Measurements from ENCODE around the gene NECAP2. TPM values are rescaled to one million over a fixed set of nuclear protein-coding genes. Genes with fewer than 3 reads are reported as not detected.
"Not testable (repeated sequence)": the region's sequence is repeated elsewhere in the genome, so short reads cannot be mapped to it uniquely, and the experiment has no call there.

The NECAP2 gene
- total RNA-seq, 1 donor from 2014 or later, result 162 TPM

DNA sequence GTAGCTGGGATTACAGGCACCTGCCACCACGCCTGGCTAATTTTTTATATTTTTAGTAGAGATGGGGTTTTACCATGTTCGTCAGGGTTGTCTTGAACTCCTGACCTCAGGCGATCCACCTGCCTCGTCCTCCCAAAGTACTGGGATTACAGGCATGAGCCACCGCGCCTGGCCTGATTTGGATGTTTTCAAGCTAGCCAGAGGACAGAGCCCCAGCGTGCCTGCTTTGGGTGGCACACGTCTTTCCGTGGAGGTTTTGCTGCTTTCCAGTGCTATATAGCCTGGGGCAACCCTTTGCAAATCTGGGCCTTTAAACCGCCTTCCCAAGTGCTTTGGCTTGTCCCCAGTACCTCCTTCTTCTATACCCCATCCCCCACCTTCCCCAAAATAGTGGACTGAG is 15.6 kb downstream of the NECAP2 start:
- not testable (repeated sequence) for DNase-seq (ENCODE audit: low read depth, low spot score)

DNA sequence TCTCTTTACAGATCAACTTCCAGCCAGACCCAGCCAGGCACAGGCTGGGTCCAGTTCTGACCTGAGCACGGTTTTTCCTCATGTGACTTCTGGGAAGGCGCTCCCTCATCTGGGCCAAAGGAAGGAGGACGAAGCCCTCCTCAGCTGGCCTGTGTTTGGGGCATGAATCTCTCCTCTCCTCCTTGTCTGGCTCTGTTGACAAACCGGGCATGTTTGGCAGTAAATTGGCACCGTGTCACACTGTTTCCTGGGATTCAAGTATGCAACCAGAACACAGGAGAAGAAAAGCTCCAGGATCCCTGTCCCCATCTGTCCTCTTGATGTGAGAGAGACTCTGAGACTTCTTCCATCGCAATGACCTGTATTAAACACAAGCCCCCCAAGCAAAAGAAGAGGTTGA is 18.3 kb downstream of the NECAP2 start:
- no peak for DNase-seq (ENCODE audit: low read depth, low spot score)

DNA sequence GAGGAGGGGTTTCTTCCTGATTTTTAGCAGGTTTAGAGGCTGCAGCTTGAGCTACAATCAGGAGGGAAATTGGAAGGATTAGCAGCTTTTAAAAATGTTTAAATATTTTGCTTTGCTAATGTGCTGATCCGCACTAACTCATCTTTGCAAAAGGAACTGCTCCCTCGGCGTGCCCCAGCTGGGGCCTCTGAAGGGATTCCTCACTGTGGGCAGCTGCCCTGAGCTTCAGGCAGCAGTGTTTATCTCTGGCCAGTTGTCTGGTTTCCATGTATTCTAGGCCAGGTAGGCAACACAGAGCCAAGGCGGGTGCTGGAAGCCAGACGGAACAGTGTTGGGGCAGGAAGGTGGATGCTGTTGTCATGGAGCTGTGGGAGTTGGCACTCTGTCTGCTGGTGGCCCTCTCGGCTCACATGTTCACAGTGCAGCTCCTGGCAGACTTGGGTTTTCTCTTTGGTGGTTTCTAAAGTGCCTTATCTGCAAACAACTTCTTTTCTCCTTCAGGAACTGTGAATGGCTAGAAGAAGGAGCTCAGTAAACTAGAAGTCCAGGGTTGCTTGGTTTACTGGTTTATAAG is 18.9 kb downstream of the NECAP2 start:
- DNase-seq (ENCODE audit: low read depth, low spot score), result no peak

GRCh38 chr1:16461681-16462080 is 21.2 kb downstream of the NECAP2 start:
- DNase-seq (ENCODE audit: low read depth, low spot score), result no peak

DNA sequence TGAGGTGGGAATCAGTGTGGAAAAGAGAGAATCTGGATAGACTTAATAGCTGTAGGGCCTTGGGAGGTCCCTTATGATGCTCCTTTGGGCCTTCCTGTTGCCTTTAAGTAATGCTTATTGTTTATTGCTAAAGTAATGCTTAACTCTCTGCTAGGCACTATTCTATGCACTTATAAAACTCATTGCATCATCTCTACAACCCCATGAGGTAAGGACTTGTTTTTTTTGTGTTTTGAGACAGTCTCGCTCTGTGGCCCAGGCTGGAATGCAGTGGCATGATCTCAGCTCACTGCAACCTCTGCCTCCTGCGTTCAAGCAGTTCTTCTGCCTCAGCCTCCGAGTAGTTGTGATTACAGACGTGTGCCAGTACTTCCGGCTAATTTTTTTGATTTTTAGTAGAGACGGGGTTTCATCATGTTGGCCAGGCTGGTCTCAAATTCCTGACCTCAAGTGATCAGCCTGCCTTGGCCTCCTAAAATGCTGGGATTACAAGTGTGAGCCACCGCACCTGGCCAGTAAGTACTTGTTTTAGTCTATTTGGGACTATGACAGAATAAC is 22.3 kb downstream of the NECAP2 start:
- DNase-seq (ENCODE audit: low read depth, low spot score), result no peak

DNA sequence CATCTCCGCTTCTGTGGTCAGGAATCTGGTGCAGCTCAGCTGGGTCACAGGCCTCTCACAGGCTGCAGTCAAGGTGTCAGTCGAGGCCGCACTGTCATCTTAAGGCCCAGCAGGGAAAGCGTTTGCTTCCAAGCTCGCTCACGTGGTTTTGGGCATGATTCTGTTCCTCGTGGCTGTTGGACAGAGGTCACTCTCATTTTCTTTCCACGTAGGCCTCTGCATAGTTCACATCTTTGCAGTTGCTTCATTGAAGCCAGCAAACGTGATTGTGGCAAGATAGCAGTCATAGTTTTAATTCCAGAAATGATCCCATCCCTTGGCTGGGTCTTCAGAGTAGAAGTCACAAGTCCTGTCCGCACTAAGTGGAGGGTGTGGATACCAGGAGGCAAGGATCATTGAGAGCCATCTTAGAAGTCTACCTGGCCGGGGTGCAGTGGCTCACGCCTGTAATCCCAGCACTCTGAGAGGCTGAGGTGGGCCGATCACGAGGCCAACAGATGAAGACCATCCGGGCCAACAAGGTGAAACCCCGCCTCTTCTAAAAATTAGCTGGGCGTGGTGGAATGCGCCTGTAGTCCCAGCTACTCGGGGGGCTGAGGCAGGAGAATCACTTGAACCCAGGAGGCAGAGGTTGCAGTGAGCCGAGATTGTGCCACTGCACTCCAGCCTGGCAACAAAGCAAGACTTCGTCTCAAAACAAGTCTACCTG is 24.5 kb downstream of the NECAP2 start:
- DNase-seq (ENCODE audit: low read depth, low spot score), result no peak

GRCh38 chr1:16468558-16468957 is 28.0 kb downstream of the NECAP2 start:
- no peak for DNase-seq (ENCODE audit: low read depth, low spot score)

GRCh38 chr1:16474166-16474800 is 33.8 kb downstream of the NECAP2 start:
- no peak for DNase-seq (ENCODE audit: low read depth, low spot score)

- DNase-seq (ENCODE audit: low read depth, low spot score), result not testable (repeated sequence)
These were observed 34.4 kb downstream of the NECAP2 start for GRCh38 chr1:16474891-16475290.

DNA sequence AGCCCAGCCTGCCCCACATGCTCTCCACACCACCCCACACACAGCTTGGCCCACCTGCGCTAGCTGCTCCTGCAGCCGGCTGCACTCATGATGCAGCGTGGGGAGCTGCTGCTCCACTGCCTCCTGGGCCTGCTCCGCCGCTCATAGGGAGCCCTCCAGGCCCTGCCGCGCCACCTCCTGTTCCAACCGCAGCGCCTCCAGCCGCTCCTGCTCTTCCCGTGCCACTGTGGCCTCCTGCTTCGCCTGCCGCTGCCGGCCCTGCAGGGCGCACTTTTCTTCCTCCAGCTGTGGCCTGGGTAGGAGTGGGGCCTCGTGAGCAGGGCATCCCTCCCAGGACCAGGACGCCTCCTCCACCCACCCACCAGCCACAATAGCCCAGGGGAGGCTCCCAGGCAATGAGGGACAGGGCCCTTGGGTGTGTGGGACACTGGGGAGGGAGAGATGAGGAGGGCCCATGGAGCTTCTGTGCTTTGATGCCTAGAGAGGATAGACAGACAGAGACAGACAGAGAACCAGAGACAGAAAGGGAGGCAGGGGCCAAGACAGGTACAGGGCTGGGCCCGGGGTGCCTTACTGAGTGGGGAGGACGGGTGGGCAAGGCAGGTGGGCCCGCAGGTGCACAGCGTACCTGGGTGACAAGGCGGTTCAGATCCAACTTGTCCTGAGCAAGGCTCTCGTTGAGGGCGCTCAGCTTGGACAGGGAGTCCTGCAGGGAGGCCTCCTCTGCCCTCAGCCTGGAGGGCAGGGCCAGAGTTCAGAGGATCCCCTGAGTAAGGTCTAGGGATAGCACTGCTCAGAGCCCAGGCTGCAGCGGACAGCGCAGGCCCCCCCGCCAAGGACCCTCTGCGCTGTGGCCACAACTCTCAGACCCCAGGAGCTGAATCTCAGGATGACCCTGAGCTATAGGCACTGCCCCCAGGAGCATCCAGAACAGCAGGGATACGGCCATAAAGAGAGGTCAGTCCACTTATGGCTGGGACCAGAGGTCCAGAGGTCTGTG is 35.5 kb downstream of the NECAP2 start:
- not testable (repeated sequence) for DNase-seq (ENCODE audit: low read depth, low spot score)

DNA sequence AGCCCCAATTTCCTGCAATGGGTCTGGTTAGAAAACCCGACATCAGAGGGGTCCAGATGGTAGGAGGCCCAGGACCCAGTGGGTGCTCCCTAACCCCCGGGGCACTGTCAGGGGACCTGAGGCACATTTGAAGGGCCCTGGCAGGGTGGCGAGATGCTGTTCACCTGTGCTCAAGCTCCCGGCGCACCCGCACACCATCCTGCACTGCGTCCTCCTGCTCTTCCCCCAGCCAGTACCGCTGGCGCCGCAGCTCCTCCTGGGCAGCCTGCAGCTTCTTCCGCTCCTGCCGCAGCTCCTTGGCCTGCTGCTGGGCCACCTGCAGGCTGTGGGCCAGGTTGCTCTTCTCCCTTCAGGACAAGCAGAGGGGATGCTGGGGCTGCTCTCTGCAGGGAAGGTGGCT is 37.6 kb downstream of the NECAP2 start:
- no peak for DNase-seq (ENCODE audit: low read depth, low spot score)

DNA sequence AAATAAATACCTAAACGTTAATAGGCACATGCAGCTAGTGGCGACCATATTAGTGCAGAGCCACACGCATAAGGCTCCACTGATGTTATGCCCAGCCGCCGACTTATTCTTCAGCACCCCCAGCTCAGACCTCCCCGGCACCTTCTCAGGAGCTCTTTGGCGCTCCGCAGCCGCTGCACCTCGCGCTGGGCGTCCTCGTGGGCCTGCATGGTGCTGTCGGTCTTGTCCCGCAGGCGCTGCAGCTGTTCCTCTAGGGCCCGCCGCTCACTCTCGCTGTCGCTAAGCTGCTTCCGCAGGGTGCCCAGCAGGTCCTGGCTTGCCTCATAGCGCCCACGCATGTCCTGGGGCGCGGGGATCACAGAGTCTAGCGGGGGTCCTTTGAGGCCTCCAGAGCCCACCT is 42.6 kb downstream of the NECAP2 start:
- not testable (repeated sequence) for DNase-seq (ENCODE audit: low read depth, low spot score)

DNA sequence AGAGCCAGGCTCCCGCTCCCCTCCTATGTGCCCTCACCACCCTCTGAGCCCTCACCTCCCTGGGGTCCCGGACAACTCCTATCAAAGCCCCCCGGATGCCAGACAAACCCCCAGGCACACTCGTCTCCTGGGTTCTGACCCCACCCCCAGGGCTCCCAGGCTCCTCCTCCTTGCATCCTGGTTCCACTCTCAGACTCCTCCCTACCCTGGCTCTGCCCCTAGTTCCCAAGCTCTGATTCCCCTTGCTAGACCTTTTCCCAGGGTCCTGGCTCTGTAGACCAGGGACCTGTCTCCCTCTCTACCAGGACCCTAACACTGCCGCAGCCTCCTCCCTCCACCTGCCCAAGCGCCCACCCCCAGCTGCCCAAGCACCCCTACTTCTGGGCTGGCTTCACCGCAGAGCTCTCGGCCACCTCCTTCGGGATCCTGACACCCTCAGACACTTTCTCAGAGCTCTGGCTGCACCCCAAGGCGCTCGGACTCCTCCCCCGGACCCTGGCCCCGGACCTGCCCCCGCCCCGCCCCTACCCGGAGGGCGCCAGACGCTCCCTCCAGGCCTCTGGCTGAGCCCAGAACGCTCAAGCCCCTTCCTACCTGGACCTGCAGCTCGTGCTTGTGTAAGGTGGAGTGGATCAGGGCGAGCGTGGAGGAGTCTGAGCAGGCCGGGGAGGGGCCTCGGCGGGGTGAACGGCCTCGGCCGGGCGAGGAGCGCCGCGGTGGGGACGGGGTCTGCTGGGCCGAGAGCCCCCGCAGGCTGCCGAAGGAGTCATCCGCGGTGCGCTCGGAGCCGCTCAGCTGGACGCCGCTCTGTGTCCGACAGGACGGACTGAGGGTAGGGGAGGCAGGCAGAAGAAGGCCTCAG is 43.3 kb downstream of the NECAP2 start:
- not testable (repeated sequence) for DNase-seq (ENCODE audit: low read depth, low spot score)

DNA sequence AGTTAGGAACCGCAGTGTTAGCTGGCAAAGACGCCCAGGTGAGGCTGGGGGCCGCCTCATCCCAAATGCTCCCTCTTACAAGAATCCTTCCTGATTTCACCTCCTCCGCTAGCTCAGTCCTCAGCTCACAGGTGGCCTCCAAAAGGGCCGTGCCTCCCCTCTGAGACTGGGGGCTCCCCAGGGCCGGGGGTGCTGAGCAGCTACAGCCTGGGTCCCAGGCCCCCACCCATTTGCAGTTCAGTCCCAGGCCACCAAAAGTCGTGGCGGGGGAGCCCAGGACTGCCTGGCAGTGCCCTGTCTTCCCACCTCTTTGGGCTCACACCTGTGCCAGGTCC is 43.9 kb downstream of the NECAP2 start:
- DNase-seq (ENCODE audit: low read depth, low spot score), result no peak

- no peak for DNase-seq (ENCODE audit: low read depth, low spot score)
These were observed 44.4 kb downstream of the NECAP2 start for GRCh38 chr1:16484931-16485330.

- not testable (repeated sequence) for DNase-seq (ENCODE audit: low read depth, low spot score)
These were observed 45.8 kb downstream of the NECAP2 start for GRCh38 chr1:16486316-16486715.

GRCh38 chr1:16487011-16487410 is 46.5 kb downstream of the NECAP2 start:
- DNase-seq (ENCODE audit: low read depth, low spot score), result not testable (repeated sequence)

DNA sequence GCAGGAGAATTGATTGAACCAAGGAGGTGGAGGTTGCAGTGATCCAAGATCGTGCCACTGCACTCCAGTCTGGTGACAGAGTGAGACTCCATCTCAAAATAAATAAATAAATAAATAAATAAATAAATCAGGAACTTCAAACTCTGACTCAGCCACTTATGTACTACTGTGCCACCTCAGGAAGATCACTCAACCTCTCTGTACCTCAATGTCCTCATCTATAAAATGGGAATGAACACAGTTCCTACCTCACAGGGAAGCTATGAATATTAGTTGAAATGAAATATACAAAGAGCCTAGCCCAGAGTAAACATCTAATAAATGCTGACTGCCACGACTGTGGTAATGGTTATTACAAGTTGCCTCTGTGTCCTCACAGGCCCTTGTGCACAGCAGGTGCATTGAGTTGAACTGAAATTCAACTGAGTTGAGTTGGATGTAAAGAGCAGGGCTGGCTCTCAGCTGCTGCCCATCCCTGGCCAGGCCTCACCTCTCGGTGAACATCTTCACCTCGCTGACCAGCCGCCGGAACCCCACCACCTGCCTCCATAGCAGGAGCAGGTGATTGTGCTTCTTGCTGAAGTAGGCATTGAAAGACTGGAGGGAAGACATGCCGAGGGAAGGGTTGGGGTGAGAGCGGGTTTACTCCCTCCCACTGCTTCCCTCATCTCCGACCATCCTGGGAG is 48.8 kb downstream of the NECAP2 start:
- not testable (repeated sequence) for DNase-seq (ENCODE audit: low read depth, low spot score)

DNA sequence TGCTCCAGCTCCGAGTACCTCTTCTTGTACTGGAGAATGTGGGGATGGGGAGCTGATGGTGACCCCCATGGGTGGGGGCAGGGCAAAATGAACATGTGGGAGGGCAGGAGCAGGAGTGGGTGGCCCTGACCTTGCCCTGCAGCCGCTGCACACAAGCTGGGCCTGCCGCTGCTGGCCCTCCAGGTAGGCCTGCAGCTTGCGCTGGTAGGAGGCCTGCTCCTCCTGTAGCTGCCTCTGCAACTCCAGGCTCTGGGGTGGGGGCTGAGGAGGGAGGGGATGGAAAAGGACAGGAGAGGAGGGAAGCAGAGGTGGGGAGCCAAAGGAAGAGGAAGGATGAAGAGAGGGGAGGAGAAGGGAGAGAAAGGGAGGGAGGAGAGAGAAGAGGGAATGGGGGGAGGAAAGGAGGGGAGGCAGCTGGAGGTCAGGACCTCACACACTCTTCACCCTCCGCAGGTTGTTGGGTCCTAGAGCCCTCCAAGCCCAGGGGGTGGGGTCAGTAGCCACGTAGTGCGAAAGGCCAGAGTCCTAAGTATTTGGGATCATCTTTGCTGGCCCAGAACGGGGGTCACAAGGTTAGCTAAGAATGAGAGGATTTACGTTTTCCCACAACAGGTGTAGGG is 50.6 kb downstream of the NECAP2 start:
- no peak for DNase-seq (ENCODE audit: low read depth, low spot score)
